Hematopoietic multipotent progenitor cell (in vitro differentiated cells): ENCODE data around the gene FOXS1. TPM values are rescaled to one million over a fixed set of nuclear protein-coding genes. Genes with fewer than 3 reads are reported as not detected.

Source experiments
- DNase-seq, 3 donors: peaks; one replicate each; pipeline ENCODE4 v3.0.0-alpha.2; 2011 to 2015; ENCODE audit warnings: low read depth in 2 of 3, low spot score in 2 of 3
- total RNA-seq: library from RNA; depleted of rRNA; stranded (reverse); fragments of >200 nt; gene quantifications from one replicate; pipeline ENCODE4 v1.2.3, GENCODE V29; 2012

Gene FOXS1
- not detected for total RNA-seq

DNA sequence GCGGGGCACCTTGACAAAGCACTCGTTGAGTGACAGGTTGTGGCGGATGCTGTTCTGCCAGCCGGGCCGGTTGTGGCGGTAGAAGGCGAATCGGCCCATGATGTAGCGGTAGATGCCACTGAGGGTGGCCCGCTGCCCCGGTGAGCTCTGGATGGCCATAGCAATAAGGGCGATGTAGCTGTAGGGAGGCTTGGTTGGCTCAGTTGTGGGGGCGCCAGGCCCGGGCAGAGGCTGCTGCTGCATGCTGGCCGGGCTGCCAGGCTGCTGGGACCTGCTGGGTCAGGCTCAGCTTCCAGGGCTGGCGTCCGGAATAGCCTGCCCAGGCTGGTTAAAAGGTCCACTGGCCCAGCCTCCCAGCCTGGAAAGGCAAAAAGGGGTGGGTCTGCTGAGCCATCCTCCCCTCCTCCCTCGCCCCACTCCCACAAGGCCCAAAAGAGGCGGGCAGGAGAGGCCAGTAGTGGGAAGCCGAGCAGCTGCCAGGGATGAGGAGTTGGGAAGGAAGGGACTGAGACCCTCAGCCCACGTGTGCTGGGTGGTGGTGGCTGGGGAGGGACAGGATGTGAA is at the start of gene FOXS1:
FOXS1 (minus strand) TSS at position 305 of the 564 bp plus-strand sequence; CDS start at position 243, 62 bp downstream.
- no peak for DNase-seq

DNA sequence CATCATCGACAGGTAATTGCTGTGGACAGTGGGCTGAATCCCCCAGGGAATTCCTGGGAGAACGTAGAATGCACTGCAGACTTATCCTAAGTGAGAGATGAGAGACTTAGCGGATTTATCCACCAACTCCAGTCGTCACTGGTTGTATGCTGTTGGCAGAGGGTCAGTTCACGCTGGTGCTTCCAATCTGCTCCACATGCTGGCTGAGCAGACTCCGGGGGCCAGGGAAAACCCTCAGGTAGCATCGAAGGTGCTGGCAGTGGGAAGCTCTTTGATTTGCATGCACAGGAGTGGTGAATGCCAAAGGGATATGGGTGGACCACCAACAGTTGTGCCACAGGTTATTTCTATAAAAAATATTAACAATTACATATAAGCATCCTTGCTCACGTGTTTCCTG is 45.2 kb upstream of the FOXS1 start:
- DNase-seq: no peak

DNA sequence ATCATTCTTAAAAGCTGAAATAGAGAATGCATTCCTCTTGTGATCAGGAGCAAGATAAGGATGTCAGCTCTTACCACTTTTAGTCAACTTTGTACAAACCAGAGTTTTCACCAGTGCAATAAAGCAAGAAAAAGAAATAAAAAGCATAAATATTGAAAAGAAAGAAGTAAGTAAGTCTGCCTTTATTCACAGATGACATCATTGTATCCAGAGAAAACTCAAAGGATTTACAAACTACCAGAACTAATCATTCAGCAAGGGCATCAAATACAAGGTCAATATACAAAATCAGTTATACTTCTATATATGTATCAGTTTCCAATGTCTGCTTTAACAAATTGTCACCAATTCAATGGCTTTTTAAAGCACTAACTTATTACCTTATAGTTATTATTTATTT is 38.4 kb upstream of the FOXS1 start:
- DNase-seq: no peak

DNA sequence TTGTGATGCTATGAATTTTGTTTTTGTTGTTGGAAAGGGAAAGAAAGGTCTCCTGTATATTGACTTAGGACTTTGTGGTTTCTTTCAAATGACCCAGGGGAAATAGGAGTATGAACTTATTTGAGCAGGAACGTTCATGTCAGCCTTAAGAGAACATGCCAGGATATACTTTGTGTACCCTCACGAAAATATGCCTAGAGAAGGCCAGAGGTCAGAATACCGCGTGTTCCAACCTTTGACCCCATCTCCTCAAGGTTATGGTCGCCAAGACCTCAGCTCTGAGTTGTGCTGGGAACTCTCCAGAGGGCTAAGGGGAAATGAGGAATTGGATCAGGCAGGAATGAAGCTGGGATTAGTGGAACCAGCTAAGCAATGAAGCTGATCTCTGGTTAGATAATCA is 36.5 kb upstream of the FOXS1 start:
- DNase-seq: no peak

DNA sequence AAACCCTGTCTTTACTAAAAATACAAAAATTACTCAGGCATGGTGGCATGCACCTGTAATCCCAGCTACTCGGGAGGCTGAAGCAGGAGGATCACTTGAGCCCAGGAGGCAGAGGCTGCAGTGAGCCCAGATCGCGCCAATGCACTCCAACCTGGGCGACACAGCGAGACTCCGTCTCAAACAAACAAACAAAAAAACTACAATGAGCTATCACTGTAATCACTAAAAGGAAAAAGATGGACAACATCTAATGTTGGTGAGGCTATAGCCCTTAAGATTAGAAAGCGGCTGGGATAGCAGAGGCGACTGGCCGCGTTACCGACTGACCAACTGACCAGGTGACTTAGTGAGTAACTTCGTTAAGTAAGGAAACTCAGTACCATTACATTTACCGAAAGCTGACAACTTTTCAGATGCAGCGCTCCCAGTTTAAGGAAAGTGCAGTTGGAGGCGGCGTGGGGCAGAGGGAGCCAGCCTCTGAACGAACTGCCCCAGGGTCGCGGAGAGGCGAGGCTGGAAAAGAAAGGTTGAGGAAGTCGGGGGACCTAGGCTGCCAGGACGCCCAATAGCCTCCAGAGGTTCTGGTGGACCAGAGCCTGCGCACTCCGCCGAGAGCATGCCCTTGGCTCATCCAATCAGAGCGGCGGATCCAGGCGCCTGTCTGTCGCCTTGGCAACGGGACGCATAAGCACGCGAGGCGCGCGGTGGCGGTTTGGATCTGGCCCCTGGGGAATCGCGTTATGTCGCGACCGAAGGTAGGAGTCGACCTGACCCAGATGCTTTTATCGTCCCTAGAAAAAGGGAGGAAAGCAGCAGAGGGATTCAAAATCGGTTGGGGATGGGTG is 34.0 kb upstream of the FOXS1 start:
- DNase-seq: peak; percentile 52 to 97 (median 94)

DNA sequence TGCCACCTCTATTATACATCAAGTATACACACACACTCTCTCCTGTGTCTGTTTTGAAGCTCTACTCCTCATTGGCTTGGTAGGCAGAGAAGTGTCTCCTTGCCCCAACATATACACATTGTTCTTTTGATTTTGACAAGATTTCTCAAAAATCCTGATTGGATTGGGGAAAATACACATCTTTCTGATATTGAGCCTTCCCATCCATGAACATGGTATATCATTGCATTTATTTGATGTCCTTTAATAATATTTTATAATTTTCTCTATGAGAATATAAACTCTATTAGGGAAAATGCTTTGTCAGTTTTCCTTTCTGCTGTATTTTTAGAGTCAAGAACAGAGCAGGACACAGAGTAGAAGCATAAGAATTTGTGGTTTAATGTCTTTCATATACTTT is 32.3 kb upstream of the FOXS1 start:
- DNase-seq: no peak

DNA sequence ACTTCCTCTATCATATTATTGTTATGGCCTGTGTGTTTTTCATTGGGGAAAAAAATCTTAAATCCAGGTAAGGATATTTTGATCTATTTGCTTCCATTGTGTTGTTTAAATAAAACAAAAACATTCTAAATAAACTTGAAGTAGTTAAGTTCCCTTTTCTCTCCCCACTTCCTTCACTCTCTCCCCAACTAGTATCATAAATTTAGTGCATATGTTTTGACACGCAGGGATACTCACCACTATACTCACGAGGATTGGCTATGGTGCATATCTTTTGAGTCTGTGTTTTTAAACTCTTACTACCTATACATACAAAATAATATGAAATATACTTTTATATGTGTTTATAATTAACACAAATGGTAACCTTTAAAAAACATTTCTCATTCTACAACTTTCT is 30.3 kb upstream of the FOXS1 start:
- peak in 1 of 3 donors; percentile 47 for DNase-seq

DNA sequence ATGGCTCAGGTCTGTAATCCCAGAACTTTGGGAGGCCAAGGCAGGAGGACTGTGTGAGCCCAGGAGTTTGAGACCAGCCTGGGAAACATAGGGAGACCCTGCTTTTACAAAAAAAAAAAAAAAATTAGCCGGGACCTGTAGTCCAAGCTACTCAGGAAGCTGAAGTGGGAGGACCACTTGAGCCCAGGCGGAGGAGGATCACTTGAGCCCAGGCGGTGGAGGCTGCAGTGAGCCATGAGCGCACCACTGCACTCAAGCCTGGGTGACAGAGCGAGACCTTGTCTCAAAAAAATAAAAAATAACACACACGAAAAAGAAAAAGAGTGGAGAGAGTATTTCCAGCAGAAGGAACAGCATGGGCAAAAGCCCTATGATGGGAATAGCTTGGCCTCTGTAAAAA is 27.0 kb upstream of the FOXS1 start:
- no peak for DNase-seq

DNA sequence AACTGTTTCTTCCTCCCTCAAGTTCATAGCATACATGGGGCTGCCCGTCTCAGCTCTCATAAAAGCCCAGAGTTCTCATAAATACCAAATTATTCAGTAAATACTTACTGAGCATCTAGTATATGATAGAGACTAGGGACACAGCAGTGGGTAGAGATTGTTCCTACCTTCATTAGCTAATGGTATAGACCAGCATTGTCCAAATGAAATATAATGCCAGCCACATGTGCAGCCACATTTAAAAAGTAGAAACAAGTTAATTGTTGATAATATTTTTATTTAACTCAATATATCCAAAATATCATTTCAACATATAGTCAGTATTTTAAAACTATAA is 26.2 kb upstream of the FOXS1 start:
- DNase-seq: no peak

DNA sequence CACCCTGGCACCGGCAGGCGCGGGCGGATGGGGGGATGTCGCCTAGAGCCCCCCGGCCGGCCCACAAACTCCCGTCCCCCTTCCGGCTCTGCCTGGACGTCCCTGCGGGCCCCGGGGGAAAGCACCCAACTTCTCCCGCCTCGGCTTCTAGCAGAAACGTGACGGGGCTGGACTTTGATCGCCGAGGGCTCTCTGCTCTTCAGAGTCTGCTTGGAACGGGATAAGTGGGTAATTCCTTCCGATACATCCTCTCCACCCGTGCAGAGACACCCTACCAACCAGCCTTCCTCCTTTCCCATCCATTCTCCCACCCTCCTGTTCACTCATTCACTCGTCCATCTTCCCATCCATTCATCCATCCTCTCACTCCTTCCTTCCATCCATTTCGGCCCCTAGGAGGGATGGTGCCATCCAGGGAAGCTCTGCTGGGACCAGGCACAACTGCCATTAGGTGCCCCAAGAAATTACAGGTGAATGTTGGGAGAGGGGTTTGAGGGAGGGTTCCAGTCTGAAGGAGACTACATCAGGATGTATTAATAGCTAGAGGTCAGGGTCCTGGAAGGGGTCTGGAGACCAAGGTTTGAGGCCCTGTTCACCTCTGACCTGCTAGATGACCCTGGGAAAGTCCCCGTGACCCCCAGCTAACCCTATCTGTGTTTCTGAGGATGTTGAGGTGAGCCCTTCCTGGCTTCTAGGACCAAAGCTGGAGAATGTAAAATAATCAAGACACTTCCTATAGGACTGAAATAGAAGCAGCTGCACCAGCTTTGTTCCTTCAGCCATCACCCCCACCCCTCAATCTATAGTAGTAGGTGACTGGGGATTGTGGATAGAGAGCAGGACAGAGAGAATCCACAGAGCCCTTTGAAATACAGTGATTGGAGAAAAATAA is 25.6 kb upstream of the FOXS1 start:
- DNase-seq: no peak

DNA sequence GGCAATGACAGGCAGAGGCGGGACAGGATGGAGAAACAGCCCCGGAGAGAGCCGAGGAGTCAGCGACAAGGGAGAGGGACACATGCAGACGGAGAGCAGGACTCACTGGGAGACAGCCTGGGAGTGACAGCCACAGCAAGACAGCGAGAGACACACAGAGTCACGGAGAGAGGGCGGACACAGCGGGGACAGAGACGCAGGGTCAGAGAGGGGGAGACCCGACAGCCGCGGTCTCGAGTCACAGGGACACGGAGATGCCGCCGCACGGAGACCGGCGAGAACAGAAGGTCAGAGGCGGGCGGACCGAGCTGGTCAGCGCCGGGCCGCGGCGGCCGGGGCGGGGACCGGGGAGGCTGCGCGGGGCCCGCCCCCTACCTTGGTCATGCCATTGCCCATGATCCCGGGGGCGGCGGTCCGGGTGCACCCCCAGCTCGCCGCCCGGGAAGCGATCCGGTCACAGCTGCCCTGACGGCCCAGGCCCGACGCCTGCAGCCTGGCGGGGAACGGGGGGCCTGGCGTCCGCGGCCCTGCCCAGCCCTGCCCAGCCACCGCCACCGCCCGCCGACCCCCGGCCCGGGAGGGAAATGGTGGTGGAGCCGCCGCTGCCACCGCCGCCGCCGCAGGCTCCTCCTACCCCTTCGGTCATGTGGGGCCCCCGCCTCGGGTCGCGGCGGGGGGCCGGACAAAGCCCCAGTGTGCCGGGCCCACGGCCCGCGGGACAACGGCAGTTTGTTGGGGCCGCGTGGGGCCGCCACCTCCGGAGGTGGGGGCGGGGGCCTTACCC is 24.7 kb upstream of the FOXS1 start, which contains the start of the genes DUSP15 and TTLL9:
DUSP15 (minus strand) TSS at position 586 of the 784 bp plus-strand sequence; CDS start at position 396, 190 bp downstream.
TTLL9 (plus strand) TSS at position 693 of the 784 bp plus-strand sequence. CDS start 493 bp downstream, outside the sequence.
- peak in 2 of 3 donors; percentile 37 to 42 for DNase-seq

DNA sequence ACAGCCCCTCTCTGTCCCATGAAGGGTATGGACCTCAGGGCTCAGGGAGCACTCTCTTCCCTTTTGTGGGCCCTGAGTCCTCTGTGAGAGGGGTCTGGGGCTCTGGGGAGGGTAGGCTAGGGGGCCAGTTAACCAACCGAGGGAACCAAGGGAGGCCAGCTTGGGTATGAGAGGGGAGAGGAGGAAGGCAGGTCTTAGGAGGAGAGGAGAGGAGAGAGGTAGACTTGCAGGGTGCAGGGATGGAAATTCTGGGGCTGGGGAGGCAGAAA is 24.2 kb upstream of the FOXS1 start:
- DNase-seq: no peak

DNA sequence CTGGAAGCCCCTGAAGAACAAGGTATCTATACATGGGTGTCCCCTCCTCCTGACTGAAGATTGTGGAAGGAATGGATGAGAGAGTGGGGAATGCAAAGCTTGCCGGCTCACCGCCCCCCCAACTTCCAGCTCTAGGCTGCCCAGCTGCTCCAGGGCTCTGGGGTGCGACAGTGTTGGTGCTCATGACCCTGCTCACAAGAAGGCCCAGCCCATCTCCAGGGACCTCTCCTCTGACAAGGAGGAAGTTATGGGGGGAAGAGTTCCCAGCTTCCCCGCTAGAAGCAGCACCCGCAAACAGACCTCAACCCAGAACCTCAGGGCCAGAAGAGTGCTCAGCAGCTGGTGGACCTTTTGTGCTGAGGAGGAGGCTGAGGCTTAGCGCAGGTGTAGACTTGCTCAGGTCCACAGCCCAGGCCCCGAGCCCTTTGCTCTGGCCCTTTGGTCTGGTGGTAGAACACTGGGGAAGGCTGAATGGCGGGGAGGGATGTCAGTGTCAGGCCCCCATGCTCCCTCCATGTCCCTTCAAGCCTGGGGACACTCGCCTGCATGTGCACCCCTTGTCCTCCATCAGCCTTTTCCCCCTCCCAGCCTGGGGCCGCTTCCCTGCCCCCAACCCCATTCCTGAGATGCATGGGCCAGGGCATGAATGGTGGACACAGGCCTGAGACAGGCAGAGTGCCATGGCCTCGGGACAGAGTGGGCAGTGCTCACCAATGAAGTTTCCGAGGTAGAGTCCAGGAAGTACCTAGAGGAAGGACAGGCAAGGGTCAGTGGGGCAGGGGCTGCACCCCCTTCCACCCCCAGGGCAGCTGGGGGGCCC is 23.7 kb upstream of the FOXS1 start:
- DNase-seq: no peak

DNA sequence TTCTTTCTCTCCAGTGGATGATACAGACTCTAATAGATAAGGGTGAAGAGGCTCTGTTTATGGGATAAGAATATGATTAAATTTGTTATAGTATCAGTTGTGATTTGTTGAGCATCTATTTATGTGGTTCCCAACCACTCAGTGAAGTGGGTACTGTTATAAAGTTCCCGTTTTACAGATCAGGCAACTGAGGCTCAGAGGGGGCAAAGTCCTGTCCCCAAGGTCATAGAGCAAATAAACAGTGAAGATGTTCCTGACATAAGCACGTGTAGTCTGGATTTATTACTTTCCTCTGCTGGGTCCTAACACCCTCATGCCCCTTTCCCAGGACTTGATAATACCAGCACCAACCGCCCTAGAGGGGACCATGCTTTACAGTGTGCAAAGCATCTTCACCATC is 20.8 kb upstream of the FOXS1 start:
- DNase-seq: no peak

DNA sequence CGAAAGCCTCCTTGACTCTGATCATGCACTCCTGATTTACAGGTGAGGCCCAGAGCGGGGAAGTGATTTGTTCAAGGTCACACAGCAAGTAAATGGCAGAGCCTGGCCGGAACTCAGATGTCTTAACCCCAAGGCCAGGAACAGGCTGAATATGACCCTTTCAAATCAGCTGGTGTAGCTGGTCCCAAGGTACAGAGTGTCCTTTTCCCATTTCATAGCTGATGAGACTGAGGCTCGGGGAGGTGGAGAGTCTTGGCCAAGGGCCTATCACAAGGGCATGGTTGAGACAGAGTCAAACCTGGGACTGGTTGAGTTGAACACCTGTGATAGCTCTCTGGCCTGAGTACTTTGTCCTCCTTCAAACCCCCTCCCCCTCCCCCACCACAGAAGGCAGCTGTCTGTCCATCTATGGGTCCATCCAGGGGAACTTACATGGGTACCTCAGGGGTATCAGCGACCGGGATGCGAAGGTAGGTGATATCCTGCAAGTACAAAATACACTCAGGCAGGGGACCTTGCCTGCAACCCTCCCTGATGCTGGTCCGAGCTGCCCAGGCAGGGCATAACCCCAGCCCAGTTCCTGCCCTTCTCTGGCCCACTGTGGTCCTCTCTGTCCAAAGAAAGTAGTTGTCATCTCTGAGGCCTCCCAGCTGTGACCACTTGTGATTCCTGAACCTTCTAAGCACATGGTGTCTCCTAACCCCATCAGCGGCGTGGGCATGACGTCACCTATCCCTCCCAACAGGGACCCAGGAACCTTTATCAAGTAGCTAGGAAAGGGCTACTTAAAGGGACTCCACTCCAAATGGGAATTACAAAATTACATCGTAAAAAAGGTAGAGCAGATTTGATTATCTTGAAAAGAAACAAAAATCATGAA is 19.4 kb upstream of the FOXS1 start:
- no peak for DNase-seq

DNA sequence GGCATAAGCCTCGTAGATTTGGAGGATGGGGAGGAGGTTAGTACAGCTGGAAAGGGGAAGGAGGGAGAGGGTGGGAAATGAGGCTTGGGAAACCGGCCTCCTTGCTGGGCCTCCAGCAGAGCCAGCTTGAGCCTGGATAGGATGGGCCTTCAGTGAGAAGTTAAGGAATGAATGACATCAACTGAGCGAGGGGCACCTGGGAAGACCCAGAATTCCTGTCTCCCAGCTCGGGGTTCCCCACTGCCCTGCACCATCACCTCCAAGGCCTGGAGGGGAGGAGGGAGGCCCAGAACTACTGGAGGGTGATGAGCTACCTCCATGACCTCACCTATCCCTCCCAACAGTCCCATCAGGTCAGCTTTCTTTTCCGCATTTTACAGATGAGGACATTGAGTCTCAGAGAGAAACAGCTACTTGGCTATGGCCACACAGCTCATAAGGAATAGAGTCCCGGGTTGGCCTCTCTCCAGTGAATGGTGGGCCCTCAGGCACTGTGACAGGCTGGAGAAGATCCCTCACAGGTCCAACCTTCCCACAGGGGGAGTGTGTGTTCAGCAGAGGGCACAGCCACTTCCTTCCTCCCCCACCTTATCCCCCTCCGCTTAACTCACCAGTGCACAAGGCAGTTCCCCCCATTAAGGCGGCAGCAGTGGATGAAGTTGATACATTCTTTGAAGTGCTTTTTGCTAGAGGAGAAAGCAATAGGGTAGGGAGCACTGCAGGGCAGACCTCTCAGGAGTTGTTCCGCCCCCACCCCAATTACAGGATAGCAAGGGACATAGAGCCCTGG is 18.1 kb upstream of the FOXS1 start:
- peak in 1 of 3 donors; percentile 27 for DNase-seq

DNA sequence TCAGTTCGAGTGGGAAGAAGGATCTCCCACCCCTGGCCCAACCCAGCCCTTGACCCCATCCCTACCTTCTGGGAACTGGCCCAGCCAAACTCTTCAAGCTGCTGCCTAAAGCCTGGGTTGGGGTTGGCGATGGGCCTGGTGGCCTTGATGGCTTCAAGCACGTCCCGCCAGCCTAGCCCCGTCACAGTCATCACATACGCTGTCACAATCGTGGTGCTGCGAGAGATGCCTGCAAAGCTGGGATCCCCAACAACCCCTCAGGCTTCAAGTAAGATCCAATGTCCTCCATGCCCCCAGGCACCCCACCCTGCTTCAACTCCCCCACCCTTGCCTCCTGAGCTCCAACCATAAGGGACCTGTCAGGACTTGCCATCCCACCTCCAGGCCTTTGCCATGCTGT is 17.1 kb upstream of the FOXS1 start:
- no peak for DNase-seq

DNA sequence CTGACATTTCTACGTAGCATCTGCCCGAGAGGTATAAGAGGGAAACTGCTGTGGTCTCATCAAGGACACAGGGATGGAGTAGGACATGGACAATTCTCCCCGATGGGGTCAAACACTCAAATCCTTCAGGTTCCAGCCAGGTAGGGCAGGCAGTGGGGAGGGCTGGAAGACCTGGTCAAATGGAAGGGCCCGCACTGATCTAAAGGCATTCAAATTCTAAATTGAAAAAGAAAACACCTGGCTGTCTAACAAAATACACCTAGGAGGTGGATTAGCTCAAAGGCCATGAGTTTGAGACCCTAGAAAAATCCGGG is 16.7 kb upstream of the FOXS1 start:
- DNase-seq: no peak
